A673 (cell line): ENCODE results near the gene RNU6-9. TPM values are rescaled to one million over a fixed set of nuclear protein-coding genes. Genes with fewer than 3 reads are reported as not detected.
"Not testable (repeated sequence)": the region's sequence is repeated elsewhere in the genome, so short reads cannot be mapped to it uniquely, and the experiment has no call there.

ENCODE experiments used
- BruUV-seq: library from RNA; stranded (reverse); fragments of 400-500 nt; replicated peaks from 2 replicates; lab custom pipeline; 2021; lab: Mats Ljungman, UMichigan
- CTCF ChIA-PET: fragments of 300-600 bp; sonication (Branson Sonifier 250); formaldehyde crosslinking; loops from one replicate; lab custom pipeline; 2022; ENCODE audit warnings: antibody characterized with exemption; lab: Charles Lee
- POLR2A ChIA-PET: fragments of 300-600 bp; sonication (Branson Sonifier 250); formaldehyde crosslinking; loops from one replicate; lab custom pipeline; 2022; ENCODE audit warnings: antibody characterized with exemption; ENCODE audit not compliant: low non-redundant PET; lab: Charles Lee
- DNase-seq: peaks from one replicate; pipeline ENCODE4 v3.0.0-alpha.2; 2015; ENCODE audit warnings: low spot score
- H3K27ac ChIP-seq: fragments of 200-600 bp; sonication (generic); 2 replicates; pipeline ENCODE4 v1.5.1; 2016; ENCODE audit warnings: mixed run types, low read depth, mild to moderate bottlenecking, mixed read lengths, antibody characterized with exemption, low read length; ENCODE audit not compliant: poor library complexity, severe bottlenecking
- H3K27me3 ChIP-seq: fragments of 200-600 bp; sonication (generic); replicated peaks from 2 replicates; pipeline ENCODE4 v1.6.1; 2017; ENCODE audit warnings: mixed run types, low read depth, mild to moderate bottlenecking, mixed read lengths, antibody characterized with exemption, low read length; ENCODE audit not compliant: insufficient read depth, poor library complexity
- H3K36me3 ChIP-seq: fragments of 200-600 bp; sonication (generic); 2 replicates; pipeline ENCODE4 v1.6.1; 2016; ENCODE audit warnings: mixed run types, mild to moderate bottlenecking, mixed read lengths, antibody characterized with exemption, low read length; ENCODE audit not compliant: insufficient read depth, poor library complexity, severe bottlenecking
- H3K4me1 ChIP-seq: fragments of 200-600 bp; sonication (generic); 2 replicates; pipeline ENCODE4 v1.6.1; 2017; ENCODE audit warnings: mixed run types, mild to moderate bottlenecking, mixed read lengths, antibody characterized with exemption, low read length; ENCODE audit not compliant: insufficient read depth, poor library complexity, severe bottlenecking
- H3K4me3 ChIP-seq: fragments of 200-600 bp; sonication (generic); 2 replicates; pipeline ENCODE4 v1.5.1; 2016; ENCODE audit warnings: low read depth, mixed run types, mild to moderate bottlenecking, mixed read lengths, low read length; ENCODE audit not compliant: poor library complexity, severe bottlenecking
- H3K9me3 ChIP-seq: fragments of 200-600 bp; sonication (generic); 2 replicates; pipeline ENCODE4 v1.6.1; 2016; ENCODE audit warnings: mixed run types, low read depth, mild to moderate bottlenecking, mixed read lengths, antibody characterized with exemption, low read length; ENCODE audit not compliant: poor library complexity, severe bottlenecking
- CTCF ChIP-seq: fragments of 300-800, 200-600 bp; sonication (generic); conservative IDR thresholded peaks from 2 replicates; pipeline ENCODE4 v1.5.1; 2017; ENCODE audit warnings: low read depth, mild to moderate bottlenecking, antibody characterized with exemption, low read length, moderate library complexity, mixed read lengths
- EZH2 ChIP-seq: fragments of 200-600 bp; sonication (generic); IDR thresholded peaks from 2 replicates; pipeline ENCODE4 v1.6.1; 2017; ENCODE audit warnings: borderline replicate concordance, low read depth, mild to moderate bottlenecking, mixed read lengths, antibody characterized with exemption, low read length; ENCODE audit not compliant: poor library complexity, severe bottlenecking
- intact Hi-C: fragments of 100-400 bp; cut with micrococcal nuclease; formaldehyde crosslinking; loops from one replicate; pipeline ENCODE4 v1.10.0; 2022; ENCODE audit not compliant: unreplicated experiment
- total RNA-seq: library from RNA; stranded (reverse); gene quantifications from 2 replicates; pipeline ENCODE4 v1.2.3, GENCODE V29; 2021

RNU6-9 gene
- total RNA-seq, 1 experiment from 2014 or later: not detected

- Histone ChIP-seq H3K4me3 (no peak overlapping the region), H3K9me3 (no peaks in the 10 kb centered on the region), H3K36me3 (peaks cover 17% of the 10 kb centered on the region), H3K27me3 (no peaks in the 10 kb centered on the region), H3K4me1 (peaks cover 13% of the 10 kb centered on the region), H3K27ac (no peak overlapping the region)
- no peak for TF ChIP-seq EZH2
- TF ChIP-seq CTCF: no peak
- no peak for DNase-seq
- CTCF ChIA-PET: interaction anchor here (0.6 kb wide), 1 partner anchor 123 kb away, joined by 6 read pairs; no protein-coding TSS in a partner anchor
- POLR2A ChIA-PET: no interaction called here
- BruUV-seq: no TSS peak
- intact Hi-C loops: no loop called here
These were observed 16.4 kb upstream of the RNU6-9 start for GRCh38 chr19:876780-877314.

GRCh38 chr19:877992-878660 is 15.2 kb upstream of the RNU6-9 start:
- H3K27ac ChIP-seq, BruUV-seq, intact Hi-C loops, H3K27me3 ChIP-seq, DNase-seq, H3K4me3 ChIP-seq, CTCF ChIA-PET, H3K4me1 ChIP-seq, H3K9me3 ChIP-seq: not testable (repeated sequence)
- POLR2A ChIA-PET: interaction anchor here (0.6 to 0.7 kb wide), 2 partner anchors 12 to 30 kb away, joined by 4 to 5 read pairs; no protein-coding TSS in a partner anchor
- H3K36me3 ChIP-seq: peaks cover 25% of the 10 kb centered on the region

- H3K4me1 ChIP-seq, DNase-seq, intact Hi-C loops, H3K27ac ChIP-seq, H3K27me3 ChIP-seq, H3K4me3 ChIP-seq, H3K9me3 ChIP-seq, BruUV-seq: not testable (repeated sequence)
- peaks cover 25% of the 10 kb centered on the region for H3K36me3 ChIP-seq
- ChIA-PET CTCF (interaction anchor here (0.6 to 0.8 kb wide), 2 partner anchors 294 to 988 kb away, joined by 3 to 5 read pairs; no protein-coding TSS in a partner anchor), POLR2A (interaction anchor here (0.6 kb wide), 2 partner anchors 15 to 19 kb away, joined by 3 to 4 read pairs; no protein-coding TSS in a partner anchor)
These were observed 14.3 kb upstream of the RNU6-9 start for GRCh38 chr19:878751-879561.
